Measurements from ENCODE around the gene CTDSPL2. TPM values are rescaled to one million over a fixed set of nuclear protein-coding genes. Genes with fewer than 3 reads are reported as not detected.

Gene CTDSPL2
- total and polyA plus RNA-seq, 10 of the 15 experiments (the other 5 are each of a cell fraction or from before 2014, with no cell fraction given) = 10.7 to 77.1 (median 44.9) TPM

GRCh38 chr15:44426975-44427755, at the start of gene CTDSPL2 (continued):
- peak; percentile 49 for TF ChIP-seq E2F8 (IDR thresholded peaks at IDR 0.05; ENCODE audit: low read depth, partially characterized antibody)
- TF ChIP-seq SREBF1 (IDR thresholded peaks at IDR 0.05; ENCODE audit: low read length) = no peak
- no peak for TF ChIP-seq ATF3 (IDR thresholded peaks at IDR 0.05; ENCODE audit: borderline replicate concordance, extremely low read depth, low read depth, low read length)
- no peak for TF ChIP-seq HSF1 (IDR thresholded peaks at IDR 0.05; ENCODE audit: low read depth, low read length)
- TF ChIP-seq MAX (IDR thresholded peaks at IDR 0.05; ENCODE audit: low read depth, low read length) = peak; percentile 14; the same call in 1 of the 2 replicates
- TF ChIP-seq CTCF (IDR thresholded peaks at IDR 0.05 in 2 of 3, conservative IDR thresholded peaks at IDR 0.05 in 1 of 3; ENCODE audit: control insufficient read depth in 2 of 3, extremely low read depth in 1 of 3, insufficient read depth in 1 of 3, low read depth in 3 of 3, low read length in 3 of 3) = peak; percentile 24 to 39 (median 37); a peak in 5 of 6 replicates
- TF ChIP-seq HDAC6 (IDR thresholded peaks at IDR 0.05; ENCODE audit: unreplicated experiment) = no peak
- no peak for TF ChIP-seq IRF5 (IDR thresholded peaks at IDR 0.05; ENCODE audit: borderline replicate concordance)
- 0 out of 2 replicates have a peak, but pooled peaks have one; percentile 45 for TF ChIP-seq SMARCA5 (IDR thresholded peaks at IDR 0.05)
- no peak for TF ChIP-seq BCLAF1 (IDR thresholded peaks at IDR 0.05)
- TF ChIP-seq SREBF2 (IDR thresholded peaks at IDR 0.05; ENCODE audit: low read length) = no peak
- peak; percentile 61 for TF ChIP-seq SKIL (IDR thresholded peaks at IDR 0.05; ENCODE audit: low read depth, poor library complexity, severe bottlenecking)
- TF ChIP-seq IRF4 (IDR thresholded peaks at IDR 0.05; ENCODE audit: low read depth, low read length) = no peak; the same call in 1 of the 2 replicates

Data from GM12878 (cell line).